H1 (cell line): Measurements from ENCODE around the gene IFNAR2. TPM values are rescaled to one million over a fixed set of nuclear protein-coding genes. Genes with fewer than 3 reads are reported as not detected.

ENCODE experiments used
- CTCF ChIA-PET: fragments of 300-600 bp; sonication (Branson Sonifier 250); formaldehyde crosslinking; loops from one replicate; lab custom pipeline; 2021; ENCODE audit not compliant: partially characterized antibody; lab: Charles Lee
- POLR2A ChIA-PET: fragments of 300-600 bp; sonication (Branson Sonifier 250); formaldehyde crosslinking; loops from one replicate; lab custom pipeline; 2021; ENCODE audit warnings: inconsistent platforms; ENCODE audit not compliant: partially characterized antibody; lab: Charles Lee
- DNase-seq, 2 experiments: peaks; one replicate each; pipeline versions ENCODE4 v3.0.0 to v3.0.0-alpha.2; 2010 to 2022; ENCODE audit warnings: low spot score in 2 of 2, low read depth in 1 of 2, mixed read lengths in 1 of 2
- FAIRE-seq: peaks from 2 replicates; lab custom pipeline; 2011; peaks lifted over from hg19 to GRCh38; lab: Jason Lieb, UNC
- H2AFZ ChIP-seq: 2 replicates; pipeline ENCODE4 v1.8.1; 2012; ENCODE audit warnings: low read length, inconsistent platforms
- H2AK5ac ChIP-seq: 2 replicates; pipeline ENCODE4 v1.6.1; 2013; ENCODE audit warnings: low read depth, low read length
- H2BK120ac ChIP-seq: replicated peaks from 2 replicates; pipeline ENCODE3; 2013; ENCODE audit warnings: low read depth, low read length, inconsistent platforms
- H2BK12ac ChIP-seq: 2 replicates; pipeline ENCODE4 v1.6.1; 2013; ENCODE audit warnings: low read depth, low read length
- H2BK15ac ChIP-seq: 2 replicates; pipeline ENCODE4 v1.6.1; 2013; ENCODE audit warnings: low read length
- H2BK20ac ChIP-seq: 2 replicates; pipeline ENCODE4 v1.6.1; 2013; ENCODE audit warnings: low read length
- H2BK5ac ChIP-seq: 2 replicates; pipeline ENCODE4 v1.6.1; 2013; ENCODE audit warnings: low read depth, low read length
- H3K14ac ChIP-seq: 2 replicates; pipeline ENCODE4 v1.6.1; 2013; ENCODE audit warnings: inconsistent platforms; ENCODE audit not compliant: insufficient read length
- H3K18ac ChIP-seq: 2 replicates; pipeline ENCODE4 v1.6.1; 2013; ENCODE audit warnings: low read length; ENCODE audit errors: extremely low read depth
- H3K23ac ChIP-seq: 2 replicates; pipeline ENCODE4 v1.6.1; 2013; ENCODE audit warnings: inconsistent platforms; ENCODE audit not compliant: insufficient read length
- H3K23me2 ChIP-seq: 2 replicates; pipeline ENCODE4 v1.6.1; 2013; ENCODE audit warnings: low read depth, low read length
- H3K27ac ChIP-seq: 2 replicates; pipeline ENCODE4 v1.6.1; 2011; ENCODE audit warnings: low read depth, low read length, inconsistent platforms
- H3K27me3 ChIP-seq, 4 experiments: replicated peaks in 1 of 4; 1 replicate in 1 of 4; 2 replicates in 3 of 4; pipeline versions ENCODE4 v1.6.1 to v1.8.1; 2011 to 2013; ENCODE audit warnings: low read length in 3 of 4, mild to moderate bottlenecking in 3 of 4, inconsistent platforms in 2 of 4, mixed read lengths in 2 of 4, moderate library complexity in 1 of 4; ENCODE audit not compliant: control insufficient read depth in 3 of 4, insufficient read depth in 3 of 4; ENCODE audit errors: extremely low read depth in 1 of 4
- H3K36me3 ChIP-seq, 4 experiments: 2 replicates each; pipeline versions ENCODE4 v1.6.1 to v1.8.1; 2011 to 2013; ENCODE audit warnings: mild to moderate bottlenecking in 4 of 4, low read length in 3 of 4, moderate library complexity in 2 of 4, control low read depth in 1 of 4, inconsistent platforms in 1 of 4; ENCODE audit not compliant: insufficient read depth in 4 of 4, control insufficient read depth in 2 of 4
- H3K4ac ChIP-seq: replicated peaks from 2 replicates; pipeline ENCODE3; 2013; ENCODE audit warnings: low read length, low read depth, mixed read lengths, inconsistent platforms; ENCODE audit not compliant: insufficient read length
- H3K4me1 ChIP-seq, 4 experiments: replicated peaks in 1 of 4; 1 replicate in 1 of 4; 2 replicates in 3 of 4; pipeline versions ENCODE4 v1.6.1 to v1.8.1; 2011 to 2013; ENCODE audit warnings: low read length in 3 of 4, inconsistent platforms in 2 of 4, mixed read lengths in 1 of 4; ENCODE audit not compliant: insufficient read depth in 4 of 4, control insufficient read depth in 3 of 4
- H3K4me2 ChIP-seq, 2 experiments: 2 replicates each; pipeline versions ENCODE4 v1.6.1 to v1.8.1; 2011 to 2013; ENCODE audit warnings: low read depth in 2 of 2, low read length in 2 of 2, control low read depth in 1 of 2, inconsistent platforms in 1 of 2, mild to moderate bottlenecking in 1 of 2; ENCODE audit not compliant: insufficient read depth in 1 of 2
- H3K4me3 ChIP-seq, 4 experiments: fragments of 200-600, 300-600 bp in 1 of 4; sonication (generic), shearing (Covaris generic), sonication (Bioruptor Twin) in 1 of 4; 2 replicates each; pipeline versions ENCODE4 v1.5.1 to v1.8.1; 2011 to 2016; ENCODE audit warnings: low read length in 4 of 4, low read depth in 3 of 4, control low read depth in 2 of 4, inconsistent platforms in 2 of 4, mild to moderate bottlenecking in 2 of 4, mixed read lengths in 1 of 4, moderate library complexity in 1 of 4; ENCODE audit not compliant: insufficient read depth in 2 of 4; ENCODE audit errors: extremely low read depth in 1 of 4
- H3K56ac ChIP-seq: replicated peaks from 2 replicates; pipeline ENCODE3; 2013; ENCODE audit warnings: low read depth, mild to moderate bottlenecking, mixed read lengths, low read length, inconsistent platforms; ENCODE audit not compliant: insufficient read length
- H3K79me1 ChIP-seq: 2 replicates; pipeline ENCODE4 v1.6.1; 2013; ENCODE audit warnings: low read depth, low read length, control low read depth
- H3K79me2 ChIP-seq, 2 experiments: 2 replicates each; pipeline versions ENCODE4 v1.6.1 to v1.8.1; 2012 to 2013; ENCODE audit warnings: low read length in 2 of 2, mild to moderate bottlenecking in 2 of 2, inconsistent platforms in 1 of 2; ENCODE audit not compliant: insufficient read depth in 2 of 2, control insufficient read depth in 1 of 2
- H3K9ac ChIP-seq, 4 experiments: replicated peaks in 1 of 4; 1 replicate in 1 of 4; 2 replicates in 3 of 4; pipeline versions ENCODE4 v1.6.1 to v1.8.1; 2011 to 2013; ENCODE audit warnings: low read depth in 3 of 4, low read length in 3 of 4, control low read depth in 2 of 4, mild to moderate bottlenecking in 2 of 4, moderate library complexity in 2 of 4, inconsistent platforms in 1 of 4; ENCODE audit errors: extremely low read depth in 1 of 4
- H3K9me3 ChIP-seq, 2 experiments: 2 replicates each; pipeline versions ENCODE4 v1.6.1 to v1.8.1; 2012 to 2013; ENCODE audit warnings: mild to moderate bottlenecking in 2 of 2, moderate library complexity in 2 of 2, control low read depth in 1 of 2, inconsistent platforms in 1 of 2, low read depth in 1 of 2, low read length in 1 of 2, mixed read lengths in 1 of 2; ENCODE audit not compliant: insufficient read depth in 2 of 2
- H4K20me1 ChIP-seq, 2 experiments: replicated peaks in 1 of 2; 2 replicates each; pipeline versions ENCODE3 to v1.8.1; 2011 to 2013; ENCODE audit warnings: inconsistent platforms in 2 of 2, low read length in 2 of 2, mild to moderate bottlenecking in 1 of 2; ENCODE audit not compliant: insufficient read depth in 2 of 2, control insufficient read depth in 1 of 2
- H4K5ac ChIP-seq: 2 replicates; pipeline ENCODE4 v1.6.1; 2013; ENCODE audit warnings: low read length, low read depth, mixed read lengths, inconsistent platforms; ENCODE audit not compliant: insufficient read length
- H4K8ac ChIP-seq: 2 replicates; pipeline ENCODE4 v1.8.0; 2013; ENCODE audit warnings: mild to moderate bottlenecking, moderate library complexity, low read length, inconsistent platforms; ENCODE audit not compliant: insufficient read depth; ENCODE audit errors: extremely low read depth
- H4K91ac ChIP-seq: replicated peaks from 2 replicates; pipeline ENCODE3; 2013; ENCODE audit warnings: low read length, mixed read lengths, inconsistent platforms; ENCODE audit not compliant: insufficient read length
- CHD1 ChIP-seq: IDR thresholded peaks from 2 replicates; pipeline ENCODE4 v1.6.1; 2012; ENCODE audit warnings: low read depth, low read length, improper control_type of control experiment
- CHD2 ChIP-seq: IDR thresholded peaks from 2 replicates; pipeline ENCODE4 v1.6.1; 2012; ENCODE audit warnings: low read length, improper control_type of control experiment
- EGR1 ChIP-seq: IDR thresholded peaks from 2 replicates; pipeline ENCODE4 v1.6.1; 2011; ENCODE audit warnings: low read depth, low read length, borderline replicate concordance
- EZH2 ChIP-seq: fragments of 200-600 bp; sonication (generic); IDR thresholded peaks from 2 replicates; pipeline ENCODE4 v1.7.1; 2012; ENCODE audit warnings: low read depth, mild to moderate bottlenecking, moderate library complexity, low read length, inconsistent platforms; ENCODE audit not compliant: severe bottlenecking
- FOSL1 ChIP-seq: IDR thresholded peaks from 2 replicates; pipeline ENCODE4 v1.6.1; 2011; ENCODE audit warnings: mild to moderate bottlenecking, low read depth, low read length, moderate library complexity; ENCODE audit not compliant: insufficient read depth
- HDAC2 ChIP-seq, 2 experiments: fragments of 300-600 bp in 1 of 2; sonication (generic) in 1 of 2; IDR thresholded peaks; 2 replicates each; pipeline ENCODE4 v1.6.1; 2011 to 2012; ENCODE audit warnings: low read depth in 2 of 2, low read length in 2 of 2, mild to moderate bottlenecking in 2 of 2, moderate library complexity in 2 of 2, borderline replicate concordance in 1 of 2, inconsistent platforms in 1 of 2
- JUND ChIP-seq: IDR thresholded peaks from 2 replicates; pipeline ENCODE4 v1.6.1; 2011; ENCODE audit warnings: mild to moderate bottlenecking, improper control_type of control experiment, low read length
- NANOG ChIP-seq: IDR thresholded peaks from 2 replicates; pipeline ENCODE4 v1.6.1; 2011; ENCODE audit warnings: low read length, low read depth, mild to moderate bottlenecking, inconsistent platforms; ENCODE audit not compliant: insufficient read depth, poor library complexity, severe bottlenecking
- POLR2A ChIP-seq, 2 experiments: IDR thresholded peaks; 1 replicate in 1 of 2; 2 replicates in 1 of 2; pipeline ENCODE4 v1.6.1; 2011; ENCODE audit warnings: low read depth in 2 of 2, low read length in 2 of 2, mild to moderate bottlenecking in 2 of 2; ENCODE audit errors: control extremely low read depth in 1 of 2
- RAD21 ChIP-seq, 2 experiments: IDR thresholded peaks in 1 of 2; conservative IDR thresholded peaks in 1 of 2; 2 replicates each; pipeline ENCODE4 v1.6.1; 2011; ENCODE audit warnings: low read depth in 2 of 2, low read length in 2 of 2, improper control_type of control experiment in 1 of 2, inconsistent platforms in 1 of 2, mild to moderate bottlenecking in 1 of 2, moderate library complexity in 1 of 2
- SIX5 ChIP-seq: IDR thresholded peaks from 2 replicates; pipeline ENCODE4 v1.6.1; 2011; ENCODE audit warnings: mild to moderate bottlenecking, low read depth, low read length
- SP1 ChIP-seq: IDR thresholded peaks from 2 replicates; pipeline ENCODE4 v1.6.1; 2011; ENCODE audit warnings: low read depth, low read length
- USF2 ChIP-seq: IDR thresholded peaks from 2 replicates; pipeline ENCODE4 v1.6.1; 2011; ENCODE audit warnings: low read length, improper control_type of control experiment
- WGBS, 2 experiments: shearing (Covaris generic) in 1 of 2; methylation state at CpG; one replicate each; pipeline versions ENCODE4 v1.1.6 to v1.1.7; 2013 to 2015; ENCODE audit warnings: low lambda C conversion rate in 2 of 2, mixed read lengths in 2 of 2, inconsistent platforms in 1 of 2, low coverage in 1 of 2, missing lambda C conversion rate in 1 of 2; ENCODE audit not compliant: insufficient replicate concordance in 2 of 2, insufficient coverage in 1 of 2, insufficient read length in 1 of 2; ENCODE audit errors: extremely low coverage in 1 of 2, missing lambda C conversion rate in 1 of 2; 5-methylcytosine and 5-hydroxymethylcytosine counted together
- polyA plus RNA-seq, 7 experiments: library from polyadenylated mRNA; depleted of rRNA in 3 of 7; stranded (reverse) in 5 of 7; unstranded in 2 of 7; fragments of >200 nt in 5 of 7; fragments of 200-250 nt in 2 of 7; gene quantifications; 1 replicate in 5 of 7; 2 replicates in 1 of 7; 4 replicates in 1 of 7; pipeline versions ENCODE4 v1.2.1 to v1.2.3, GENCODE V29; 2011 to 2013; ENCODE audit warnings: missing spikeins in 2 of 7, mixed read lengths in 2 of 7
- total RNA-seq: library from RNA; stranded (reverse); fragmentation: NEBNext Ultra II Directional; extraction: Animal tissue kit (Norgen Biotek cat#: 25700); gene quantifications from 2 replicates; pipeline ENCODE4 v1.2.1, GENCODE V29; 2021

Gene IFNAR2
- total and polyA plus RNA-seq, 2 of the 8 experiments (the other 6 are each of a cell fraction or from before 2014, with no cell fraction given) = 12.2 to 16.1 TPM

GRCh38 chr21:33199100-33199464 is 30.7 kb upstream of the IFNAR2 start:
- Histone ChIP-seq H4K5ac (no peak overlapping the region), H3K36me3 (no peaks in the 10 kb centered on the region), H3K18ac (no peak overlapping the region), H3K27me3 (no peaks in the 10 kb centered on the region; a peak in 1 of 7 replicates), H2BK20ac (no peak overlapping the region), H3K9ac (no peak overlapping the region), H2BK5ac (no peak overlapping the region), H3K27ac (no peak overlapping the region), H2BK120ac (no peak overlapping the region), H3K56ac (no peak overlapping the region), H4K91ac (no peak overlapping the region), H3K4me2 (no peak overlapping the region), H2AK5ac (no peak overlapping the region), H3K4ac (no peak overlapping the region), H3K23me2 (peaks cover 2% of the 10 kb centered on the region; the same call in 1 of the 2 replicates), H2AFZ (no peak overlapping the region), H3K79me1 (no peaks in the 10 kb centered on the region), H4K20me1 (peaks cover 0 to 2% of the 10 kb centered on the region in 2 experiments), H3K14ac (no peak overlapping the region), H3K4me1 (peaks cover 0 to 8% (median 2%) of the 10 kb centered on the region in 4 experiments; a peak in 4 of 7 replicates), H4K8ac (no peak overlapping the region), H3K79me2 (no peaks in the 10 kb centered on the region), H2BK12ac (no peak overlapping the region), H3K4me3 (no peak overlapping the region), H3K9me3 (no peaks in the 10 kb centered on the region), H3K23ac (no peak overlapping the region), H2BK15ac (no peak overlapping the region)
- ChIA-PET POLR2A (interaction anchor here (1.0 kb wide), 1 partner anchor 67 kb away, joined by 3 read pairs; the partner anchor contains the start of gene IL10RB), CTCF (interaction anchor here (0.6 to 3.9 kb wide), 9 partner anchors 15 to 410 kb away, joined by 3 to 39 read pairs (median 3); no protein-coding TSS in a partner anchor)
- DNase-seq (no peak), FAIRE-seq (no peak)
- WGBS, 2 experiments = 91% methylated on average over 6 of the region's 6 CpGs; no CpG with 5 or more reads in 1 of the 2 experiments
- TF ChIP-seq POLR2A (IDR thresholded peaks at IDR 0.05; ENCODE audit: control extremely low read depth in 1 of 2, low read depth in 2 of 2, low read length in 2 of 2) (no peak), CHD2 (no peak), FOSL1 (no peak), USF2 (no peak), SP1 (no peak), NANOG (no peak), JUND (no peak), HDAC2 (IDR thresholded peaks at IDR 0.05; ENCODE audit: borderline replicate concordance in 1 of 2, low read depth in 2 of 2, low read length in 2 of 2) (no peak), EGR1 (no peak), CHD1 (no peak), EZH2 (no peak), RAD21 (IDR thresholded peaks at IDR 0.05 in 1 of 2, conservative IDR thresholded peaks at IDR 0.05 in 1 of 2; ENCODE audit: low read depth in 2 of 2, low read length in 2 of 2) (no peak), SIX5 (no peak)
